Measurements from ENCODE around the gene NDST1. TPM values are rescaled to one million over a fixed set of nuclear protein-coding genes. Genes with fewer than 3 reads are reported as not detected.

NDST1 gene
- total and polyA plus RNA-seq, 2 of the 8 experiments (the other 6 are each of a cell fraction or from before 2014, with no cell fraction given), result 27.0 to 72.0 TPM

DNA sequence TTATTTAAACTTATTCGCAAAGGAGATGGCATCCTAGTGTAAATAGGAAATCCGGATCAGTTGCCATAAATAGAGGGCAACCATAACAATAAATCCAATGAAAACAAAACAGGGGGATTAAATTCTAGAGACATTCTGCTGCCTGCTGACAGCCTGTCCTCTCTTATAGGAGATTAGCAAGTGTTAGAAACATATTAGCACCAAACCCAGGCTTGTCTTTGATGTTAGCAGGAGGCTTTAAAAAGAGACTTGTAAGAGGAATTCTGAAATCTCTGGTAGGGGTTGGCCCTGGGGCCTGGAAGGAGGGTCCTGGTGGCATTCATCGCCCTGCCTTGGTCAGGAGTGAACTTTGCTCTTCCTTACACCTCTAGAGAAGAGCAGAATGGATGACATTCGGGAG is 21.6 kb downstream of the NDST1 start (continued):
- TF ChIP-seq KDM5A (IDR thresholded peaks at IDR 0.05; ENCODE audit: low read length) (no peak), JUND (IDR thresholded peaks at IDR 0.05; ENCODE audit: low read length) (no peak), SIX5 (IDR thresholded peaks at IDR 0.05; ENCODE audit: low read depth, low read length) (no peak), EP300 (IDR thresholded peaks at IDR 0.05; ENCODE audit: borderline replicate concordance in 1 of 2, low read depth in 2 of 2, low read length in 2 of 2) (no peak), TAF1 (IDR thresholded peaks at IDR 0.05; ENCODE audit: low read depth, low read length) (no peak), SP4 (IDR thresholded peaks at IDR 0.05; ENCODE audit: low read length) (no peak)
